Ramos (cell line): ENCODE measurements around the gene ASS1.

Experiments
- in situ Hi-C: fragments of 300-500 bp; cut with MboI; formaldehyde crosslinking; loops from one replicate; pipeline ENCODE4 v1.14.3; 2022; ENCODE audit warnings: low sequenced_read_pairs; ENCODE audit not compliant: unreplicated experiment

The ASS1 gene

GRCh38 chr9:130488621-130489330 is 44.0 kb downstream of the ASS1 start:
- in situ Hi-C loops, result no loop called here

- in situ Hi-C loops, result no loop called here
Measured at GRCh38 chr9:130490981-130491380, 46.2 kb downstream of the ASS1 start.

GRCh38 chr9:130491830-130492482 is 47.2 kb downstream of the ASS1 start:
- in situ Hi-C loops, result no loop called here

- in situ Hi-C loops, result no loop called here
Measured at GRCh38 chr9:130493021-130493420, 48.3 kb downstream of the ASS1 start.

- in situ Hi-C loops, result no loop called here
Measured at GRCh38 chr9:130493476-130493875, 48.7 kb downstream of the ASS1 start.

GRCh38 chr9:130495067-130495466 is 50.3 kb downstream of the ASS1 start:
- in situ Hi-C loops, result no loop called here

- in situ Hi-C loops, result no loop called here
Measured at GRCh38 chr9:130497139-130497538, 52.4 kb downstream of the ASS1 start.

- in situ Hi-C loops, result no loop called here
Measured at GRCh38 chr9:130498298-130498917, 53.6 kb downstream of the ASS1 start.

- in situ Hi-C loops, result no loop called here
Measured at GRCh38 chr9:130498918-130499698, 54.3 kb downstream of the ASS1 start.

- in situ Hi-C loops, result no loop called here
Measured at GRCh38 chr9:130499804-130500263, 55.1 kb downstream of the ASS1 start.

GRCh38 chr9:130500340-130501180 is 55.8 kb downstream of the ASS1 start:
- in situ Hi-C loops, result no loop called here

GRCh38 chr9:130501639-130502038 is 56.9 kb downstream of the ASS1 start:
- in situ Hi-C loops, result no loop called here

GRCh38 chr9:130508218-130508617 is 63.5 kb downstream of the ASS1 start:
- in situ Hi-C loops, result no loop called here

GRCh38 chr9:130512199-130512598 is 67.4 kb downstream of the ASS1 start:
- in situ Hi-C loops, result no loop called here

GRCh38 chr9:130513078-130513477 is 68.3 kb downstream of the ASS1 start:
- in situ Hi-C loops, result no loop called here

- in situ Hi-C loops, result no loop called here
Measured at GRCh38 chr9:130518233-130518632, 73.5 kb downstream of the ASS1 start.

GRCh38 chr9:130518943-130519799 is 74.4 kb downstream of the ASS1 start:
- in situ Hi-C loops, result no loop called here

- in situ Hi-C loops, result no loop called here
Measured at GRCh38 chr9:130519927-130520326, 75.2 kb downstream of the ASS1 start.

GRCh38 chr9:130521715-130522114 is 77.0 kb downstream of the ASS1 start:
- in situ Hi-C loops, result no loop called here
